ENCODE measurements around the gene KIR3DL2. TPM values are rescaled to one million over a fixed set of nuclear protein-coding genes. Genes with fewer than 3 reads are reported as not detected.
"Not testable (repeated sequence)": the region's sequence is repeated elsewhere in the genome, so short reads cannot be mapped to it uniquely, and the experiment has no call there.

The KIR3DL2 gene
- total RNA-seq, 1 experiment from 2014 or later: not detected

- no peak for TF ChIP-seq EZH2 (IDR thresholded peaks at IDR 0.05; ENCODE audit: low read depth)
- no peak for TF ChIP-seq CTCF (conservative IDR thresholded peaks at IDR 0.05)
- Histone ChIP-seq H3K27me3 (ENCODE audit: insufficient read depth, low read depth) (peaks cover 58% of the 10 kb centered on the region), H3K4me1 (replicated peaks; ENCODE audit: insufficient read depth) (no peaks in the 10 kb centered on the region), H3K9me2 (ENCODE audit: insufficient read depth) (no peaks in the 10 kb centered on the region), H3K4me2 (no peak overlapping the region), H2AFZ (no peak overlapping the region), H3F3A (ENCODE audit: insufficient read depth, low read depth) (no peaks in the 10 kb centered on the region), H3K79me2 (ENCODE audit: low read depth) (no peaks in the 10 kb centered on the region), H3K4me3 (no peak overlapping the region), H3K36me3 (ENCODE audit: low read depth) (no peaks in the 10 kb centered on the region), H3K27ac (no peak overlapping the region), H3K9me3 (ENCODE audit: insufficient read depth, low read depth) (no peaks in the 10 kb centered on the region), H4K20me1 (ENCODE audit: insufficient read depth) (no peaks in the 10 kb centered on the region)
- no TSS peak for BruUV-seq (replicated peaks)
- DNase-seq: no peak
- intact Hi-C loops (cut with micrococcal nuclease; ENCODE audit: unreplicated experiment): no loop called here
- ChIA-PET CTCF (no interaction called here), POLR2A (ENCODE audit: unreplicated experiment) (no interaction called here)
Measured at GRCh38 chr19:54817670-54818536, 32.3 kb upstream of the KIR3DL2 start.

GRCh38 chr19:54824416-54824815 is 25.8 kb upstream of the KIR3DL2 start:
- CTCF ChIA-PET; POLR2A ChIA-PET (ENCODE audit: unreplicated experiment): not testable (repeated sequence)

GRCh38 chr19:54825326-54825725 is 24.9 kb upstream of the KIR3DL2 start:
- H4K20me1 ChIP-seq (ENCODE audit: insufficient read depth); BruUV-seq (replicated peaks); intact Hi-C loops (cut with micrococcal nuclease; ENCODE audit: unreplicated experiment); H3K4me2 ChIP-seq; H3K27ac ChIP-seq; H3K4me1 ChIP-seq (replicated peaks; ENCODE audit: insufficient read depth); H2AFZ ChIP-seq; H3K9me3 ChIP-seq (ENCODE audit: insufficient read depth, low read depth); H3K9me2 ChIP-seq (ENCODE audit: insufficient read depth); H3F3A ChIP-seq (ENCODE audit: insufficient read depth, low read depth); DNase-seq; H3K4me3 ChIP-seq; H3K79me2 ChIP-seq (ENCODE audit: low read depth); H3K36me3 ChIP-seq (ENCODE audit: low read depth); CTCF ChIA-PET; POLR2A ChIA-PET (ENCODE audit: unreplicated experiment): not testable (repeated sequence)
- peaks cover 46% of the 10 kb centered on the region for H3K27me3 ChIP-seq (ENCODE audit: insufficient read depth, low read depth)

More at GRCh38 chr19:54824416-54824815, 25.8 kb upstream of the KIR3DL2 start:
- H3K27me3 ChIP-seq (ENCODE audit: insufficient read depth, low read depth): peaks cover 48% of the 10 kb centered on the region
- H3K9me3 ChIP-seq (ENCODE audit: insufficient read depth, low read depth); H3K4me3 ChIP-seq; H3K9me2 ChIP-seq (ENCODE audit: insufficient read depth); intact Hi-C loops (cut with micrococcal nuclease; ENCODE audit: unreplicated experiment); H2AFZ ChIP-seq; H3K36me3 ChIP-seq (ENCODE audit: low read depth); DNase-seq; H3F3A ChIP-seq (ENCODE audit: insufficient read depth, low read depth); H3K4me1 ChIP-seq (replicated peaks; ENCODE audit: insufficient read depth); BruUV-seq (replicated peaks); H3K79me2 ChIP-seq (ENCODE audit: low read depth); H3K4me2 ChIP-seq; H3K27ac ChIP-seq; H4K20me1 ChIP-seq (ENCODE audit: insufficient read depth): not testable (repeated sequence)

GRCh38 chr19:54828064-54828463 is 22.2 kb upstream of the KIR3DL2 start:
- H3F3A ChIP-seq (ENCODE audit: insufficient read depth, low read depth); intact Hi-C loops (cut with micrococcal nuclease; ENCODE audit: unreplicated experiment); H3K4me3 ChIP-seq; H3K4me1 ChIP-seq (replicated peaks; ENCODE audit: insufficient read depth); H3K9me2 ChIP-seq (ENCODE audit: insufficient read depth); H3K79me2 ChIP-seq (ENCODE audit: low read depth); H3K36me3 ChIP-seq (ENCODE audit: low read depth); BruUV-seq (replicated peaks); H3K4me2 ChIP-seq; H3K27ac ChIP-seq; DNase-seq; H4K20me1 ChIP-seq (ENCODE audit: insufficient read depth); CTCF ChIA-PET; H3K9me3 ChIP-seq (ENCODE audit: insufficient read depth, low read depth); H2AFZ ChIP-seq: not testable (repeated sequence)
- POLR2A ChIA-PET (ENCODE audit: unreplicated experiment): interaction anchor here (0.6 kb wide), 1 partner anchor 1139 kb away, joined by 3 read pairs; no protein-coding TSS in a partner anchor
- peaks cover 36% of the 10 kb centered on the region for H3K27me3 ChIP-seq (ENCODE audit: insufficient read depth, low read depth)

GRCh38 chr19:54832496-54832895 is 17.7 kb upstream of the KIR3DL2 start, which contains the start of gene KIR2DS4:
Gene KIR2DS4, plus strand, starts transcription at chr19:54832676.
- H3K4me3 ChIP-seq; BruUV-seq (replicated peaks); H4K20me1 ChIP-seq (ENCODE audit: insufficient read depth); H3K9me2 ChIP-seq (ENCODE audit: insufficient read depth); H3K79me2 ChIP-seq (ENCODE audit: low read depth); intact Hi-C loops (cut with micrococcal nuclease; ENCODE audit: unreplicated experiment); DNase-seq; H3K27ac ChIP-seq; H3K4me1 ChIP-seq (replicated peaks; ENCODE audit: insufficient read depth); CTCF ChIA-PET; H3F3A ChIP-seq (ENCODE audit: insufficient read depth, low read depth); H3K36me3 ChIP-seq (ENCODE audit: low read depth); H3K9me3 ChIP-seq (ENCODE audit: insufficient read depth, low read depth); H2AFZ ChIP-seq; H3K4me2 ChIP-seq; POLR2A ChIA-PET (ENCODE audit: unreplicated experiment): not testable (repeated sequence)
- peaks cover 23% of the 10 kb centered on the region for H3K27me3 ChIP-seq (ENCODE audit: insufficient read depth, low read depth)

- POLR2A ChIA-PET (ENCODE audit: unreplicated experiment); BruUV-seq (replicated peaks); H3K36me3 ChIP-seq (ENCODE audit: low read depth): not testable (repeated sequence)
Measured at GRCh38 chr19:54835126-54835525, 15.1 kb upstream of the KIR3DL2 start.

More at GRCh38 chr19:54835126-54835525, 15.1 kb upstream of the KIR3DL2 start:
- H3K9me3 ChIP-seq (ENCODE audit: insufficient read depth, low read depth); DNase-seq; H3K4me2 ChIP-seq; H3F3A ChIP-seq (ENCODE audit: insufficient read depth, low read depth); H3K4me3 ChIP-seq; H3K9me2 ChIP-seq (ENCODE audit: insufficient read depth); intact Hi-C loops (cut with micrococcal nuclease; ENCODE audit: unreplicated experiment); H3K4me1 ChIP-seq (replicated peaks; ENCODE audit: insufficient read depth); H2AFZ ChIP-seq; H3K79me2 ChIP-seq (ENCODE audit: low read depth); CTCF ChIA-PET; H3K27ac ChIP-seq; H4K20me1 ChIP-seq (ENCODE audit: insufficient read depth): not testable (repeated sequence)
- H3K27me3 ChIP-seq (ENCODE audit: insufficient read depth, low read depth): peaks cover 24% of the 10 kb centered on the region
